ENCODE data around the gene CDH13. TPM values are rescaled to one million over a fixed set of nuclear protein-coding genes. Genes with fewer than 3 reads are reported as not detected.

Gene CDH13
- total and polyA plus RNA-seq, 2 of the 8 experiments (the other 6 are each of a cell fraction or from before 2014, with no cell fraction given): 2.3 to 2.4 TPM

DNA sequence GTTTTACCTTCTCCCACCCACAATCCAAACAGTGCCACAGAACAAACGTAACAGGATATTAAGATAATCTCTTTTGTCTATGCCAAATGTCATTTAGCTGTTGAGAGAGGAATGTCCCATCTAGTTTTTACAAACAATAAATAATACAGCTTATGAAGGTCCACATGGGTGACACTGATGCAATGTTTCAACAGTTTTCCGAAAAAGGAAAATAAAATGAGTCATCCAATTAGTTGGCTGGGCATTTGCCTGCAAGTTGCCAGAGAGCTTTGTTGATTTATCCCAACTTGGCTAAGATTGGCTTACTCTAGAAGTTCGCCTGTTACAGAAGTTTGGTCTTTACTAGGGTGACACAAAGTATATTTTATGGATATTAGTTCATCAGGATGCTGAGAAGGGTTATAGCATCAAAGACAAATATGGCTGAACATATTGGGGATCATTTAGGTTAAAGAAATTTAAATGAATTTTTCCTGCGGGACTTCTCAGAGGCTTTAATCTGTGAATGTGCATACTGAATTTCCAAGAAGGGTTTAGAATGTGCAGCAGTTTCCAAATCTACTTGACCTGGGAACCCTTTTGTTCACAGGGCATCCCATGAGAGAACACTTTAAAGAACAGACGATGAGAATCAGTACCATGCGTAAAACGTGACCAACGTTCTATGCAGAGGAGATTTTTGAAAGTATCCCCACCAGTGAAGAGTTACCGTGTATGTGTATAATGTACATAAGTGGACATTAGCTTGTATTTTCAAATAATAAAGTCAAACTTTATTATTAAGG is 73.1 kb downstream of the CDH13 start (continued):
- TF ChIP-seq KDM4A (IDR thresholded peaks at IDR 0.05; ENCODE audit: low read depth, low read length, severe bottlenecking) (no peak), SP4 (IDR thresholded peaks at IDR 0.05; ENCODE audit: low read length) (no peak), TAF1 (IDR thresholded peaks at IDR 0.05; ENCODE audit: low read depth, low read length) (no peak), MAX (IDR thresholded peaks at IDR 0.05) (no peak), BRCA1 (IDR thresholded peaks at IDR 0.05; ENCODE audit: low read depth, low read length) (no peak)
